GM18507 (cell line): ENCODE data around the gene RHBDD3.

Experiments used
- DNase-seq: peaks from one replicate; pipeline ENCODE4 v3.0.0; 2011; ENCODE audit warnings: low read depth; ENCODE audit not compliant: insufficient read length; ENCODE audit errors: extremely low spot score
- FAIRE-seq: peaks from 2 replicates; lab custom pipeline; 2011; peaks lifted over from hg19 to GRCh38; lab: Jason Lieb, UNC

The RHBDD3 gene

DNA sequence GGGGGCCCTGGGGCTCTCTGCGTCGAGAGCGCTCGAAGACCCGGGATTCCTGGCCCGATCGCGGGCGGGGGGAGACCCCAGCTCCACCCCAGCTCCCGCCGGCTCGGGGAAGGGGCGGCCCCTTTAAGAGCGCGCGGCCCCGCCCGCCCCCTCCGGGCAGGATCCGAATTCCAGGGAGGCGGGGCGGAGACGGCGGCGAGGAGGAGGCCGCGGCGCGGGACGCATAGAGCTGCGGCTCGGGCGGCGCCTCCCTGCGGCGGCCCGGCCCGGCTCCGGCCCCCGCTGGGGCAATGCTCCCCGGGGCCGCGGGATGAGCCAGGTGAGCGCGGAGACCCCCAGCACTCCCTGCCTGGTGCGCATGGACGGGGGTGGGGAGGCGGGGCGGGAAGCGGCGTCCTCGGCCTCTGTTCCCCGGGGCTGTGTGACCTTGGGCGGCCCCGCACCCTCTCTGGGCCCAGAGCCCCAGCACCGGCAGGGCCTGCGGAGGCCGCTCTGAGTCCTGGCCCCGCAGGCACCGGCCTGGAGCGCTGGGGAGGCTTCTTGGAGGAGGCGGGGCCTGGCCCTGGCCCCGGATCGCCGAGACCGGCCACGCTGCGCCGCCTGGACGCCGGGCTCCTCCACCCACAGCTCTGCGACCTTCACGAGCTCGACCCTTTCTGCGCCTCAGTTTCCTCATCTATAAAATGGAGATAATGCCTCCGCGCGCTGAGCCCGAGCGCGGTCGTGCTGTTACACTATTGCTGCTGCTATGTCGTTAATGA, 39.2 kb upstream of the RHBDD3 start:
- DNase-seq, result no peak
- no peak for FAIRE-seq

DNA sequence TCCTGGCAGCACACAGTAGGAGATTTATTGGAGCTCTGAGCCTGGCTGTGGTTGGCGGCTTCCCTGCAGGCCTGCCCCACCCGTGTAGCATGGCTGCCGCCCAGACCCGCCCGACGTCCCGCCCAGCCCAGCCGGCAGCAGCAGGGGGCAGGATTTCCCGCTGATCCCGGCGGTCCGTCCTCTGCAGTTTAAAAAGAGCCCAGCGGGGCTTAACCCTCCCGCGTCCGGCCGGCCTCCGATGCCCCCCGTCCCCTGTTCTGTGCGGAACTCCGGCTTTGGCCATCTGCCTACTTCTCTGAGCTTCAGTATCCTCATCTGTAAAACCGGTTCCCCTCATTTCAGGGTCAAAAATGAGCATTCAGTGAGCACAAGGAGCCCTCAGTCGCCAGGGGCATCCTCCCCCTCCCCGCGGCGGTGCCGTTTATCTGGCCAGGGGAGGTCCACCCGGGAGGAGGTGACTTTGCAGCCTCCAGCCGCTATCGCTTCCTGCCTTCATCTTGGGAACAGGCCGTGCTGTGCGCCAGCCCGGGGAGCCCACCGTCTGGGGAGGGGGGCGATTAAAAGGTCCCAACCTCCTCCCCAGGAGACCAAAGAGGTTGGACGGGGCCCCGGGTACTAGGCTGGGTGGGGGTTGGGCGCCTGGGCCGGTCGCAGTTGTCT, 38.5 kb upstream of the RHBDD3 start, which contains the start of gene GAS2L1:
Gene GAS2L1 (plus strand): TSS at position 476 of the 660 bp plus-strand sequence. CDS start 1,456 bp downstream, outside the sequence.
- DNase-seq (no peak), FAIRE-seq (no peak)

DNA sequence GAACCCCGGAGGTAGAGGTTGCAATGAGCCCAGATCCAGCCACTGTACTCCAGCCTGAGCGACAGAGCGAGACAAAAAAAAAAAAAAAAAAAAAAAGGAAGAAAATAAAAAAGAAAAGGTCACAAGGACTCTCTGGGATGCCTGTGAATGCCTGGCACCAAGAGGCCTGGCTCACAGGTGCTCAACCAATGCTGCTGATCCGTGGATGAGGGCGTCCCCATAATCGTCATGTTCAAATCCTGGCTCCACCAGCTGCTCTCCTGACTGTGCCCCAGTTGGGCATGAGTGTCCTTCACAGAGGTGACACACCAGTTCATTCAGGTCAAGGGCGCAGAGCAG, 38.0 kb upstream of the RHBDD3 start:
- FAIRE-seq, result no peak
- DNase-seq, result no peak

DNA sequence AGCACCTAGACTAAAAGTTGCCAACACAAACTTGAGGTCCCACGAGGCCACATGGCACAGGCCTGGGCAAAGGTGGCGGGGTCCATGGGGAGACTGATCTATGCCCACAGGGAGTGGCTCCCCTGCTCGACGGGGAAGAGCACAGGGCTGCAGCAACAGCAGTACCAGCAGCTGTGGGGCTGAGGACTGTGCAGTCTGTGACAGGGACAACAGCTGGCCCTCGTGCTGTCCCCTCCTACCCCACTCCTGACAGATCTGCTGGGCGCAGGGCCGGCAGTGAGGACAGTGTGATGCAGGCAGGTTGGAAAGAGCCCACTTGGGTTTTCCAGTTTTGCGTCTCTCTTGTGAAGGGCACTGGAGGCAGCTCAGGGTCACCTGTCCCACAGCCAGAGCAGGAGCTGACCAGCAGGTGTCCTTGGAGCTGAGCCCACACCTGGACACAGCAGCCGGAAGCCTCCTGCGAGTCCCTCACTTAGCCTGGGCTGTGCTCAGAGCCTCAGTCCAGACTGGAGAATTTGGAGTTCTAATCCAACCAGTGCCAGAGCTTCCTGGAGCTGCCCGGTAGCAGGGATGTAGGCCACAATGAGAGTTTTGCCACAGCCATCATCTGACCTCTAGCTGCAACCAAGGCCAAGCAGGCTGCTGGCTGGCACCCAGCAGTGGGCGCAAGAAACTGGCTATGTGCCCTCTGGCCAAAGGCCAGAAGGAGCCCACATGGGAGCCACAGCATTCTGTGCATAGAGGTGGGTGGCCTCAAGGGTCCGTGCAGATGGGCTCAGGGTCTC, 35.1 kb upstream of the RHBDD3 start:
- DNase-seq (no peak), FAIRE-seq (no peak)

DNA sequence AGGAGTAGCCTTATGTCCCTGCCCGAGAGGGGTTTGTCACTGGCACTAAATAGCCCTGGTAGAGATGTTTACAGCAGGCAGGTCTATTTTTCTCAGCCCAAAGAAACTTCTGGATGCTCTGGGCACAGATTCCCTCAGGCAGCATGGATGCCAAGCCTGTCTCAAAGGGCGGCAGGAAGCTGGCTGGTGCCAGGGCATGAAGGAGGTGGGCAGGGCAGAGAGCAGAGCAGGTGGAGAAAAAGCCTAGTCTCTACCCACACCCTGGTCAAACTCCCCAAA, 34.6 kb upstream of the RHBDD3 start:
- no peak for FAIRE-seq

DNA sequence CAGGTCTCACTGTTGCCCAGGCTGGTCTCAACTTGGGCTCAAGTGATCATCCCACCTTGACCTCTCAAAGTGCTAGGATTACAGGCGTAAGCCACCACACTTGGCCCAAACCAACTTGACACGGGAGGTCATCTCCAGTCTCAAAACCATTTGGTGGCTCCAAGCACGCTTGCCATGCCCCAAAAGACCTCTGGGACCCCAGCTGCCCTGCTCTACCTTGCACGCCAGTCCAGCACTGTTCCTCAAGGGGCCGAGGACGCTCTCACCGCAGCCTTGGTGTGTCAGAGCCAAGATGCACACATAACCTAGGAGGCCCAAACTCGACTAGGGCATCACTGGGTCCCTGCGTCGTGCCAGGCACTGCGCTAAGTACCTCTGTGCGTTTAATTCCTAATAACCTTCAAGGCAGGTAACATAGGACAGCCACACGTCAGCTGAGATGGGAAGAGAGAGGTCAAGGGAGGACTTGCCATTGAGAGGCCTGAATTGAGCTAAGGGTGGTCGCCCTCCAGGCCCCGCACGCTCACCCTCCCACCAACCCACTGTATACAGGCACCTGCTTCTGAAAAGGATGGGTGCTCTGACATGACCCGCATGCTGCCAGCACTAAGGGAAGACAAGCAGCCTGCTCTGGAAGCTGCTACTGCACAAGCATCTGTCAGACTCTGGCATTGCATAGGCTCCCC, 34.1 kb upstream of the RHBDD3 start:
- FAIRE-seq (no peak), DNase-seq (no peak)

More for the DNA sequence above, 34.6 kb upstream of the RHBDD3 start:
- DNase-seq, result no peak

DNA sequence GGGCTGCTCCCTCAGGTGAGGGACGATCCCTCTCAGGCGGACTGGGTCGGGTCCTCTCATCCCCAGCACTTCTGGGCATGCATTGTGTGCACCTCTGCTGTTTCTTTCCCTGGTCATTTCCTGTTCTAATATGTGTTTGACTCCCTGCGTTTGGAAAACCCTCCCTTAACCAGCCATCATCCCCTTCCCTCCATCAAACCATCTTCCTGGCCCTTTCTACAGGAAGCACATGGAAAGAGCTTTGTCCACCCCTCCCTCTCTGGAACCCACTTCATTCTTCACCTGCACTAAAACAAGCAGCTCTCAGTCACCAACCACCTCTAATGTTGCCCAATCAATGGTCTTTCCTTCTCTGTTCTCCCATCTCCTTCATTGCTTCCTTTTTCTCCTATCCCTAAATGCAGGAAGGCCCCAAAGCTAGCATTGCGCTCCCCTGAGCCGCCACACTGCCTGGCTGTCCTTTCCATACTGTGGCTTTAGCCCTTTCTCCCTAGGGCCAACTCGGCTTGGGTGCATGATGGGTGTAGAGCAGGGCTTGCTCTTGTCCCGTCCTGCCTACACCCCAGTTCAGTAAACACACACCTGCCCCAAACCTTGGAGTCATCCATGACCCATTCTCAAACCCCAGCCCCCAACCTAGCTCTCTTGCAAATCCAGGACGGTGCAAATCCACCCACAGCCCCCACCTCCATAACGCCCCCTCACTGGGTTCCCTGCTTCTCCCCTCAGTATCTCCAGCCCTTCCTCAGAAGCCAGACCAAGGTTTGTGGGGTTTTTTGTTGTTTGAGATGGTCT, 33.2 kb upstream of the RHBDD3 start:
- FAIRE-seq (no peak), DNase-seq (no peak)

DNA sequence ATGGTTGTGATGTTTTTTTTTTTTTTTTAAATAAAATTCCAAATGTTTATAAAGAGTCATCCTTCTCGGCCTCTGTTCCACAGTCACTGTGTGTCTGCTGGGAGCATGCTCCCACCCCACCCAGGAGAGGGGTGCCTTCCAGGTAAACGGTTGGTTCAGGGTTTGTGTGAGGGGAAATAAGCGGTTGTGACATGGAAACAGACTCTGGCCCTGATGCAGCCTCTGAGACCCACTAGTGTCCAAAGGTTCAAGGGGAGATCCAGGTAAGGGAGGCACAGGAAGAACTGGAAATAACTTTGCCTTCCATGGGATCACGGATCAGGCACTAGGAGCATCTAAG, 32.7 kb upstream of the RHBDD3 start:
- FAIRE-seq (no peak), DNase-seq (no peak)

DNA sequence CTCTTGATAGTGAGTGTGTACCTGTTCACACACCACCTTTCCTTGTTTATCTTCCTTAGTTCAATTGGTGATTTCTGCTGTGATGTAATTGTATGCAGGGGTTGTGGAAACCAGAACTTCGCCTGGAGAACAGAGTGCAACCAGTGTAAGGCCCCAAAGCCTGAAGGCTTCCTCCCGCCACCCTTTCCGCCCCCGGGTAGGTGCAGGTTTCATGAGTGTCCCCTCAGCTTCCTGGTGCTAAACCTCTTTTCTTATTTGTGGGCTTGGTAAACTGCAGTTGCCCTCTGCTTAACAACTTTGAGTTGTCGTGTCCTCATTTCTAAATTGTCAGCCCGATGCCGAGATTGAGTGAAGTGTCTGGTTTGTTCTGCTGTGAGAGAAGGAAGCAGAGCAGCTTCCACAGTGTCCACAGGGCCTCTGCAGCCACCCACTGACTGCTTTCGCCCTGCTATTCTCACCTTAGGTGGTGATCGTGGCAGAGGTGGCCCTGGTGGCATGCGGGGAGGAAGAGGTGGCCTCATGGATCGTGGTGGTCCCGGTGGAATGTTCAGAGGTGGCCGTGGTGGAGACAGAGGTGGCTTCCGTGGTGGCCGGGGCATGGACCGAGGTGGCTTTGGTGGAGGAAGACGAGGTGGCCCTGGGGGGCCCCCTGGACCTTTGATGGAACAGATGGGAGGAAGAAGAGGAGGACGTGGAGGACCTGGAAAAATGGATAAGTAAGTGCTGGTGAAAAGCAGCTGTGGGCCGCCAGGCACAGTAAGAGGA, 31.5 kb upstream of the RHBDD3 start:
- no peak for FAIRE-seq

DNA sequence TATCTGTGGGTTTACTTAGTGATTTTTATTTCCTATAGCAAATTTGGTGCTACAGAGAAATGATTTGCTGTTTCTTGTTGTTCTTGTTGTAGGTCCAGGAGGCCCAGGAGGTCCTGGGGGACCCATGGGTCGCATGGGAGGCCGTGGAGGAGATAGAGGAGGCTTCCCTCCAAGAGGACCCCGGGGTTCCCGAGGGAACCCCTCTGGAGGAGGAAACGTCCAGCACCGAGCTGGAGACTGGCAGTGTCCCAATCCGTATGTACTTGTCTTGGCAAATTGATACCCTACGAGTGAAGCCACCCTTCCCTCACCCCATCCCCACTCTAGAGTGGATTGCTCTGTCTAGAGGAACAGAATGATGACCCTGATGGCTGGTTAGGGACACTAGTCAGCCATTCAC, 30.9 kb upstream of the RHBDD3 start:
- FAIRE-seq (no peak), DNase-seq (no peak)

More for the DNA sequence above, 31.5 kb upstream of the RHBDD3 start:
- no peak for DNase-seq

DNA sequence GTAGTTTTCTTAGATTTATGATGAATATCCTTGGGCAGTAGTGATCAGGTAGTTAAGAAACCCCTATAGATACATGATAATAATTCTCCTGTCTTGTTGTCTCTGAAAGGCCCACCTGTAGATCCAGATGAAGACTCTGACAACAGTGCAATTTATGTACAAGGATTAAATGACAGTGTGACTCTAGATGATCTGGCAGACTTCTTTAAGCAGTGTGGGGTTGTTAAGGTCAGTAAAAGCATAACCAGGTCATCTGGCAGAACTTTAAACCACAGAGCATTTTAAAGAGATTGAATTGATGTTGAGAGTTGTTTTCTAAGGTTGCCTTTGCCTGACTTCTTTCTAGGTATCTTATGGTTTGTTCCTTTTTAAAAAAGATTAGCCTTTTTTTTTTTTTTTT, 24.6 kb upstream of the RHBDD3 start:
- FAIRE-seq (no peak), DNase-seq (no peak)

DNA sequence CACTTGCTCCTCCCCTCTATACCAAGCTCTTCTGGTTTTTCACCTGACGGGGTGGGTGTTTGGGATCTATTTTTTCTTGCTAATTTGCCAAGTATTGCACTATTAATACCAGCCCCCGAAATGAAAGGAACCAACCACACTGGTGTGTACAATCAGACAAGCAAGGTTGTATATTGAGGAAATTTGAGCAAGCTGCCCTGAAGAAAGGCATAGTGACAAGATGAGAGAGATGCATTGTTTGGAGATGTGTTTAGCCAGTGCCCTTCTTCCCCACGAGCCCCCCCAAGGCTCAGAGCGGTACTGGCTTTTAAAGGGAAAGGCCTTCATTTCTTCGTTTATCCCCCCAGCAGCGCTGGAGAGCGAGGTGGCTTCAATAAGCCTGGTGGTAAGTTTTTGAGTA, 23.4 kb upstream of the RHBDD3 start:
- FAIRE-seq, result no peak
- DNase-seq, result no peak

DNA sequence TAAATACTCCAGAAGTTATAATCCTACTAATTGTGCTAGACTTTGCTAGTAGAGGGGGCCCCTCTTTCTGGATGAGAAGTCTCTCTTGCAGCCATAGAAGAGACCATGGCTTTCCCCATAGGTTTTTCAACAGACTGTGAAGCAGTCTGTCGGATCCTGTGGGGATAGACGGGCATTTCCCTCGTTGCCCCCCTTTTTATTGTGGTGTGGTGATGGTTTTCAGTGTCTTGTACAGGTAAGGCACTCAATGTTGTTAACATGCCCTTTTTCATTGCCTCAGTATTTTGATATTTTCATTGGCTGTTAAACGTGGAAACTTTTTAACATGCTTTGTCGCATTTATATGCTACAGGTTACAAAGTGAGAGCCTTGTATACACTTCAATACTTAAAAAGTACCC, 22.3 kb upstream of the RHBDD3 start:
- FAIRE-seq, result no peak
- DNase-seq, result no peak

- FAIRE-seq (no peak), DNase-seq (no peak)
Observed at GRCh38 chr22:29288837-29289236, 21.1 kb upstream of the RHBDD3 start.

DNA sequence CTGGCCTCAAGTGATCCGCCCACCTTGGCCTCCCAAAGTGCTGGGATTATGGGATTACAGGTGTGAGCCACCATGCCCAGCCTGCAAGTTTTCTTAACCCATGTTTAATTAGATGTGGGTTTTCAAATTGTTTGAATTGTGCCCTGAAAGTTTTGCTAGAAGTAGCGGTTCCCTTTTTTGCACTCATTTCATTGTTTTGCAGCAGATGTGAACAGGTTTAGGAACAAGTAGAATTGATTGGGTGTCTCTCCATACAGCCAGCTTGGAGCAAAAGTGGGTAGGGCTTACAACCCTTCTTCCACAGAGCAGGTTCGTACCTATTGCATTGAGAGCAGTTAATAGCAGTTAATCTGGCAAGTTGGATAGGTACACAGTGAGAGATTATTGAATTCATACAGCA, 16.4 kb upstream of the RHBDD3 start:
- FAIRE-seq (no peak), DNase-seq (no peak)

- no peak for FAIRE-seq
- DNase-seq, result no peak
Observed at GRCh38 chr22:29277927-29278326, 10.1 kb upstream of the RHBDD3 start.

GRCh38 chr22:29275819-29276565, 8.2 kb upstream of the RHBDD3 start:
- no peak for FAIRE-seq

GRCh38 chr22:29275167-29275566, 7.4 kb upstream of the RHBDD3 start:
- FAIRE-seq, result no peak
- DNase-seq, result no peak

More at GRCh38 chr22:29275819-29276565, 8.2 kb upstream of the RHBDD3 start:
- no peak for DNase-seq
